GM19193 (cell line): ENCODE measurements around the gene CA5B.

ENCODE experiments used
- POLR2A ChIP-seq: IDR thresholded peaks from 4 replicates; pipeline ENCODE4 v1.6.1; 2011; ENCODE audit not compliant: insufficient read depth, insufficient read length; ENCODE audit errors: extremely low read depth

Gene CA5B

GRCh38 chrX:15825936-15826335, 87.9 kb downstream of the CA5B start:
- TF ChIP-seq POLR2A: no peak

GRCh38 chrX:15829217-15829616, 91.1 kb downstream of the CA5B start:
- no peak for TF ChIP-seq POLR2A

DNA sequence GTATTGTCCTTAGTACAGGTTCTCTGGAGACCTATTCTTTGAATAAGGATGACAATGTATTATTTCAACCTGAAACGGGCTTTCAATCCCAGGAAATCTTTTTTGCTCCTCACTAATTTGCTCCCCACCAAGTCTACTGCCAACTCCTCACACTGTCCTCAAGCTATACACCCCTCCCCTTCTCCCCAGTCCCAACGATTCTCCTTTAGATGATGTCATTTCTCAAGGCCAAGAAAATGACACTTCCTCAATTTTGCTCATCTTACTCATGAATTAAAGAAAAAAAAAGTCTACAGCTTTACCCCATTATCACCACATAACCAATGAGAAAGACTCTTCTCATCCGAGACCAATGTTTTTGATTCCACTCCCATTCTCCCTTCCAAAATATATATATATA, 96.0 kb downstream of the CA5B start:
- no peak for TF ChIP-seq POLR2A

DNA sequence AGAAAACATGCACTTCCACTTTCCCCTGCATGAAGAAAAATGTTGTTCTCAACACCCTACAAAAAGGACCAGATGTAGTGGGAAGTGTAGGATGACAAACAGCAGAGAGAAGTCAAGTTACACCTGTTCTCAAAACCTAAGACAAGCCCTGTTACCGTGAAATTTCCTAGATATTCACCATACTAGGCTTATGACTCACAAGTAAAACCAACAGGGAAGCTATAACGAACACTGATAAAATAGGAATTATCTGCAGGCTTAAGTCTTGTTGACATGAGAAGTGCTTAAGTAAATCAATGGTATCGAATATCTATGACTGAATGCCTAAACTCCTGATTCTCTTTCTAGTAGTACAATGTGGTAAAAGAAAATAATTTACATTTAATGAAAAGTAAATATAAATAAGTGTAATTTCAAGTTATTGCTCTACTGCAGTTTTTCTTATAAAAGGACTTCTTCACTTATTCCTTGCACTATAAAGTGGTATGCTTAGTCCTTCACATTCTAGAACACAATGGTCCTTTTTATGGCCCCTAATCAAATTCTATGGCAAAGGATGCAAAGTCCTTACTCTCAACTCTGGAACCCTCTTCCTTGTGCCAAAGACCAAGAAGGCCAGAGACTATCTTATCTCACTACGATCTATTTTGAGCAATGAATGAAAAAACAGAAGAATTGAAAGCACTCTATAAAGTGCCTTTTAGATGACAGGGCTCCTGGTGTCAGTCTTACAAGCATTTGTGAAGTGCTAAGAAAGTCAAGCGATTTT, 96.9 kb downstream of the CA5B start:
- no peak for TF ChIP-seq POLR2A
